SH-SY5Y (cell line): ENCODE measurements around the gene PLAGL2.

Experiments used
- GATA2 ChIP-seq: IDR thresholded peaks from 2 replicates; pipeline ENCODE4 v1.6.1; 2011; ENCODE audit warnings: mild to moderate bottlenecking, low read depth, low read length
- GATA3 ChIP-seq: IDR thresholded peaks from 2 replicates; pipeline ENCODE4 v1.6.1; 2011; ENCODE audit warnings: low read depth, mild to moderate bottlenecking, low read length, moderate library complexity

PLAGL2 gene

GRCh38 chr20:32186506-32186905 lies 21.0 kb downstream of the PLAGL2 start:
- no peak for TF ChIP-seq GATA2

- TF ChIP-seq GATA3 (no peak), GATA2 (no peak)
These were observed 22.5 kb downstream of the PLAGL2 start for GRCh38 chr20:32184961-32185603.

GRCh38 chr20:32183947-32184635 lies 23.5 kb downstream of the PLAGL2 start:
- TF ChIP-seq GATA2 (no peak), GATA3 (no peak)

GRCh38 chr20:32181606-32182005 lies 25.9 kb downstream of the PLAGL2 start:
- TF ChIP-seq GATA3 (no peak), GATA2 (no peak)

GRCh38 chr20:32179934-32180333 lies 27.6 kb downstream of the PLAGL2 start:
- no peak for TF ChIP-seq GATA2
- TF ChIP-seq GATA3: no peak

GRCh38 chr20:32179515-32179914 lies 28.0 kb downstream of the PLAGL2 start:
- TF ChIP-seq GATA3: no peak
- TF ChIP-seq GATA2: no peak

GRCh38 chr20:32168184-32168910 lies 39.2 kb downstream of the PLAGL2 start:
- TF ChIP-seq GATA2 (no peak), GATA3 (no peak)

GRCh38 chr20:32167552-32167951 lies 40.0 kb downstream of the PLAGL2 start:
- TF ChIP-seq GATA2 (no peak), GATA3 (no peak)

- no peak for TF ChIP-seq GATA2
- no peak for TF ChIP-seq GATA3
These were observed 41.6 kb downstream of the PLAGL2 start for GRCh38 chr20:32165836-32166545.

- TF ChIP-seq GATA3: no peak
- no peak for TF ChIP-seq GATA2
These were observed 42.4 kb downstream of the PLAGL2 start for GRCh38 chr20:32164984-32165735.

GRCh38 chr20:32163951-32164350 lies 43.6 kb downstream of the PLAGL2 start:
- TF ChIP-seq GATA3 (no peak), GATA2 (no peak)

GRCh38 chr20:32162351-32162750 lies 45.2 kb downstream of the PLAGL2 start:
- no peak for TF ChIP-seq GATA3
- TF ChIP-seq GATA2: no peak

- TF ChIP-seq GATA3 (no peak), GATA2 (no peak)
These were observed 47.2 kb downstream of the PLAGL2 start for GRCh38 chr20:32160341-32160740.

- no peak for TF ChIP-seq GATA2
- no peak for TF ChIP-seq GATA3
These were observed 47.7 kb downstream of the PLAGL2 start for GRCh38 chr20:32159766-32160221.
